K562 (cell line): ENCODE data around the gene MLH1. TPM values are rescaled to one million over a fixed set of nuclear protein-coding genes. Genes with fewer than 3 reads are reported as not detected.

Experiments
- EWSR1 ChIP-seq: fragments of 450-650 bp; IDR thresholded peaks from 2 replicates; pipeline ENCODE4 v1.6.1; 2018; ENCODE audit warnings: borderline replicate concordance, mild to moderate bottlenecking, low read depth, moderate library complexity; ENCODE audit not compliant: partially characterized antibody
- HNRNPH1 ChIP-seq: fragments of 200-400 bp; formaldehyde crosslinking; optimal IDR thresholded peaks from 2 replicates; pipeline ENCODE3; 2017; ENCODE audit warnings: low read depth, mild to moderate bottlenecking, low read length, moderate library complexity
- MTA2 ChIP-seq: fragments of 450-650 bp; IDR thresholded peaks from 2 replicates; pipeline ENCODE4 v1.6.1; 2016; ENCODE audit warnings: low read depth
- NCOR1 ChIP-seq: fragments of 450-650 bp; IDR thresholded peaks from 2 replicates; pipeline ENCODE4 v1.6.1; 2016; ENCODE audit warnings: mild to moderate bottlenecking, moderate library complexity
- RBM17 ChIP-seq: fragments of 200-400 bp; formaldehyde crosslinking; IDR thresholded peaks from 2 replicates; pipeline ENCODE4 v1.6.1; 2017; ENCODE audit warnings: low read depth, mild to moderate bottlenecking, low read length, borderline replicate concordance
- SETDB1 ChIP-seq: IDR thresholded peaks from one replicate; pipeline ENCODE4 v1.6.1; 2012; ENCODE audit warnings: low read length, control low read depth, inconsistent platforms
- SP1 ChIP-seq: sonication (generic); formaldehyde crosslinking; IDR thresholded peaks from 2 replicates; pipeline ENCODE4 v1.8.1; 2022; ENCODE audit warnings: mild to moderate bottlenecking, missing genetic modification reagents
- SRSF9 ChIP-seq: fragments of 200-400 bp; formaldehyde crosslinking; IDR thresholded peaks from 2 replicates; pipeline ENCODE4 v1.6.1; 2017; ENCODE audit warnings: low read depth, low read length, borderline replicate concordance
- ZBTB17 ChIP-seq: fragments of 450-650 bp; formaldehyde crosslinking; IDR thresholded peaks from 2 replicates; pipeline ENCODE4 v1.4.0; 2020; ENCODE audit warnings: mild to moderate bottlenecking
- ZNF436 ChIP-seq: fragments of 250-450, 450-650 bp; sonication (Bioruptor Pico); formaldehyde crosslinking; IDR thresholded peaks from 2 replicates; pipeline ENCODE4 v1.7.0; 2020; ENCODE audit warnings: mild to moderate bottlenecking
- ZNF77 ChIP-seq: fragments of 250-450 bp; sonication (Bioruptor Pico); IDR thresholded peaks from 2 replicates; pipeline ENCODE4 v1.5.0; 2020
- ZZZ3 ChIP-seq: fragments of 450-650 bp; IDR thresholded peaks from 2 replicates; pipeline ENCODE4 v1.6.1; 2016; ENCODE audit warnings: antibody characterized with exemption, mild to moderate bottlenecking, moderate library complexity
- polyA plus RNA-seq, 8 experiments: library from polyadenylated mRNA; depleted of rRNA in 4 of 8; stranded (reverse) in 5 of 8; unstranded in 3 of 8; fragments of >200 nt; fragmentation: Nextera tagmentation in 2 of 8; fragmentation: Illumina TruSeq in 1 of 8; extraction: Ambion mirVana in 2 of 8; extraction: Trizol in 1 of 8; gene quantifications; 2 replicates each; pipeline versions ENCODE4 v1.2.1 to v1.2.3, GENCODE V29; 2011 to 2014; ENCODE audit warnings: inconsistent platforms in 1 of 8, missing spikeins in 1 of 8
- total RNA-seq, 7 experiments: library from RNA; depleted of rRNA in 6 of 7; stranded (reverse); fragments of >200 nt in 6 of 7; fragmentation: Illumina TruSeq in 2 of 7; extraction: Trizol in 2 of 7; gene quantifications; 2 replicates each; pipeline versions ENCODE4 v1.2.1 to v1.2.3, GENCODE V29; 2011 to 2021; ENCODE audit warnings: low replicate concordance in 1 of 7
- TF ChIP-seq, protein P1 (sequence below): fragments of 250-450 bp; sonication (Bioruptor Pico); IDR thresholded peaks from 2 replicates; pipeline ENCODE4 v1.4.0; 2020; ENCODE audit warnings: borderline replicate concordance
- TF ChIP-seq, protein P2 (sequence below): fragments of 250-450 bp; sonication (Bioruptor Pico); IDR thresholded peaks from 2 replicates; pipeline ENCODE4 v1.6.1; 2021; ENCODE audit warnings: mild to moderate bottlenecking
- TF ChIP-seq, protein P3 (sequence below): fragments of 450-650 bp; IDR thresholded peaks from 2 replicates; pipeline ENCODE4 v1.6.1; 2016; ENCODE audit warnings: mild to moderate bottlenecking
- TF ChIP-seq, protein P4 (sequence below): fragments of 200-800 bp; sonication (Bioruptor generic); IDR thresholded peaks from 2 replicates; pipeline ENCODE4 v1.6.1; 2017; ENCODE audit warnings: missing genetic modification characterization, missing compliant biosample characterization
- TF ChIP-seq, protein P5 (sequence below): fragments of 150-350 bp; IDR thresholded peaks from 2 replicates; pipeline ENCODE4 v1.6.1; 2014; ENCODE audit warnings: low read depth, mild to moderate bottlenecking, low read length, borderline replicate concordance

MLH1 gene
- total and polyA plus RNA-seq, 9 of the 15 experiments (the other 6 are each of a cell fraction or from before 2014, with no cell fraction given) = 76.4 to 155 (median 117) TPM

DNA sequence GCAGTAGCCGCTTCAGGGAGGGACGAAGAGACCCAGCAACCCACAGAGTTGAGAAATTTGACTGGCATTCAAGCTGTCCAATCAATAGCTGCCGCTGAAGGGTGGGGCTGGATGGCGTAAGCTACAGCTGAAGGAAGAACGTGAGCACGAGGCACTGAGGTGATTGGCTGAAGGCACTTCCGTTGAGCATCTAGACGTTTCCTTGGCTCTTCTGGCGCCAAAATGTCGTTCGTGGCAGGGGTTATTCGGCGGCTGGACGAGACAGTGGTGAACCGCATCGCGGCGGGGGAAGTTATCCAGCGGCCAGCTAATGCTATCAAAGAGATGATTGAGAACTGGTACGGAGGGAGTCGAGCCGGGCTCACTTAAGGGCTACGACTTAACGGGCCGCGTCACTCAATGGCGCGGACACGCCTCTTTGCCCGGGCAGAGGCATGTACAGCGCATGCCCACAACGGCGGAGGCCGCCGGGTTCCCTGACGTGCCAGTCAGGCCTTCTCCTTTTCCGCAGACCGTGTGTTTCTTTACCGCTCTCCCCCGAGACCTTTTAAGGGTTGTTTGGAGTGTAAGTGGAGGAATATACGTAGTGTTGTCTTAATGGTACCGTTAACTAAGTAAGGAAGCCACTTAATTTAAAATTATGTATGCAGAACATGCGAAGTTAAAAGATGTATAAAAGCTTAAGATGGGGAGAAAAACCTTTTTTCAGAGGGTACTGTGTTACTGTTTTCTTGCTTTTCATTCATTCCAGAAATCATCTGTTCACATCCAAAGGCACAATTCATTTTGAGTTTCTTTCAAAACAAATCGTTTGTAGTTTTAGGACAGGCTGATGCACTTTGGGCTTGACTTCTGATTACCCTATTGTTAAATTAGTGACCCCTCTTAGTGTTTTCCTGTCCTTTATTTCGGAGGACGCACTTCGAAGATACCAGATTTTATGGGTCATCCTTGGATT is at the start of gene MLH1 (continued):
- TF ChIP-seq, protein P1, sequence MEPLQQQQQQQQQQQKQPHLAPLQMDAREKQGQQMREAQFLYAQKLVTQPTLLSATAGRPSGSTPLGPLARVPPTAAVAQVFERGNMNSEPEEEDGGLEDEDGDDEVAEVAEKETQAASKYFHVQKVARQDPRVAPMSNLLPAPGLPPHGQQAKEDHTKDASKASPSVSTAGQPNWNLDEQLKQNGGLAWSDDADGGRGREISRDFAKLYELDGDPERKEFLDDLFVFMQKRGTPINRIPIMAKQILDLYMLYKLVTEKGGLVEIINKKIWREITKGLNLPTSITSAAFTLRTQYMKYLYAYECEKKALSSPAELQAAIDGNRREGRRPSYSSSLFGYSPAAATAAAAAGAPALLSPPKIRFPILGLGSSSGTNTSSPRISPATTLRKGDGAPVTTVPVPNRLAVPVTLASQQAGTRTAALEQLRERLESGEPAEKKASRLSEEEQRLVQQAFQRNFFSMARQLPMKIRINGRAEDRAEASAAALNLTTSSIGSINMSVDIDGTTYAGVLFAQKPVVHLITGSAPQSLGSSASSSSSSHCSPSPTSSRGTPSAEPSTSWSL (CRISPR knock-in tag) = no peak
- TF ChIP-seq MTA2 (no peak), ZBTB17 (CRISPR knock-in tag) (peak; percentile 38; the same call in 1 of the 2 replicates), SP1 (CRISPR knock-in tag) (peak; percentile 91), EWSR1 (no peak), ZNF436 (CRISPR knock-in tag) (no peak), HNRNPH1 (no peak), RBM17 (no peak), SRSF9 (no peak), ZNF77 (CRISPR knock-in tag) (no peak), NCOR1 (peak; percentile 24; the same call in 1 of the 2 replicates), SETDB1 (no peak), ZZZ3 (peak; percentile 91)
- TF ChIP-seq, protein P2, sequence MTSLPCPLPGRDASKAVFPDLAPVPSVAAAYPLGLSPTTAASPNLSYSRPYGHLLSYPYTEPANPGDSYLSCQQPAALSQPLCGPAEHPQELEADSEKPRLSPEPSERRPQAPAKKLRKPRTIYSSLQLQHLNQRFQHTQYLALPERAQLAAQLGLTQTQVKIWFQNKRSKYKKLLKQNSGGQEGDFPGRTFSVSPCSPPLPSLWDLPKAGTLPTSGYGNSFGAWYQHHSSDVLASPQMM (CRISPR knock-in tag) = no peak
- TF ChIP-seq, protein P3, sequence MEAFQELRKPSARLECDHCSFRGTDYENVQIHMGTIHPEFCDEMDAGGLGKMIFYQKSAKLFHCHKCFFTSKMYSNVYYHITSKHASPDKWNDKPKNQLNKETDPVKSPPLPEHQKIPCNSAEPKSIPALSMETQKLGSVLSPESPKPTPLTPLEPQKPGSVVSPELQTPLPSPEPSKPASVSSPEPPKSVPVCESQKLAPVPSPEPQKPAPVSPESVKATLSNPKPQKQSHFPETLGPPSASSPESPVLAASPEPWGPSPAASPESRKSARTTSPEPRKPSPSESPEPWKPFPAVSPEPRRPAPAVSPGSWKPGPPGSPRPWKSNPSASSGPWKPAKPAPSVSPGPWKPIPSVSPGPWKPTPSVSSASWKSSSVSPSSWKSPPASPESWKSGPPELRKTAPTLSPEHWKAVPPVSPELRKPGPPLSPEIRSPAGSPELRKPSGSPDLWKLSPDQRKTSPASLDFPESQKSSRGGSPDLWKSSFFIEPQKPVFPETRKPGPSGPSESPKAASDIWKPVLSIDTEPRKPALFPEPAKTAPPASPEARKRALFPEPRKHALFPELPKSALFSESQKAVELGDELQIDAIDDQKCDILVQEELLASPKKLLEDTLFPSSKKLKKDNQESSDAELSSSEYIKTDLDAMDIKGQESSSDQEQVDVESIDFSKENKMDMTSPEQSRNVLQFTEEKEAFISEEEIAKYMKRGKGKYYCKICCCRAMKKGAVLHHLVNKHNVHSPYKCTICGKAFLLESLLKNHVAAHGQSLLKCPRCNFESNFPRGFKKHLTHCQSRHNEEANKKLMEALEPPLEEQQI = 0 out of 2 replicates have a peak, but pooled peaks have one; percentile 11
- TF ChIP-seq, protein P4, sequence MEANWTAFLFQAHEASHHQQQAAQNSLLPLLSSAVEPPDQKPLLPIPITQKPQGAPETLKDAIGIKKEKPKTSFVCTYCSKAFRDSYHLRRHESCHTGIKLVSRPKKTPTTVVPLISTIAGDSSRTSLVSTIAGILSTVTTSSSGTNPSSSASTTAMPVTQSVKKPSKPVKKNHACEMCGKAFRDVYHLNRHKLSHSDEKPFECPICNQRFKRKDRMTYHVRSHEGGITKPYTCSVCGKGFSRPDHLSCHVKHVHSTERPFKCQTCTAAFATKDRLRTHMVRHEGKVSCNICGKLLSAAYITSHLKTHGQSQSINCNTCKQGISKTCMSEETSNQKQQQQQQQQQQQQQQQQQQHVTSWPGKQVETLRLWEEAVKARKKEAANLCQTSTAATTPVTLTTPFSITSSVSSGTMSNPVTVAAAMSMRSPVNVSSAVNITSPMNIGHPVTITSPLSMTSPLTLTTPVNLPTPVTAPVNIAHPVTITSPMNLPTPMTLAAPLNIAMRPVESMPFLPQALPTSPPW (CRISPR knock-in tag) = peak; percentile 68
- TF ChIP-seq, protein P5, sequence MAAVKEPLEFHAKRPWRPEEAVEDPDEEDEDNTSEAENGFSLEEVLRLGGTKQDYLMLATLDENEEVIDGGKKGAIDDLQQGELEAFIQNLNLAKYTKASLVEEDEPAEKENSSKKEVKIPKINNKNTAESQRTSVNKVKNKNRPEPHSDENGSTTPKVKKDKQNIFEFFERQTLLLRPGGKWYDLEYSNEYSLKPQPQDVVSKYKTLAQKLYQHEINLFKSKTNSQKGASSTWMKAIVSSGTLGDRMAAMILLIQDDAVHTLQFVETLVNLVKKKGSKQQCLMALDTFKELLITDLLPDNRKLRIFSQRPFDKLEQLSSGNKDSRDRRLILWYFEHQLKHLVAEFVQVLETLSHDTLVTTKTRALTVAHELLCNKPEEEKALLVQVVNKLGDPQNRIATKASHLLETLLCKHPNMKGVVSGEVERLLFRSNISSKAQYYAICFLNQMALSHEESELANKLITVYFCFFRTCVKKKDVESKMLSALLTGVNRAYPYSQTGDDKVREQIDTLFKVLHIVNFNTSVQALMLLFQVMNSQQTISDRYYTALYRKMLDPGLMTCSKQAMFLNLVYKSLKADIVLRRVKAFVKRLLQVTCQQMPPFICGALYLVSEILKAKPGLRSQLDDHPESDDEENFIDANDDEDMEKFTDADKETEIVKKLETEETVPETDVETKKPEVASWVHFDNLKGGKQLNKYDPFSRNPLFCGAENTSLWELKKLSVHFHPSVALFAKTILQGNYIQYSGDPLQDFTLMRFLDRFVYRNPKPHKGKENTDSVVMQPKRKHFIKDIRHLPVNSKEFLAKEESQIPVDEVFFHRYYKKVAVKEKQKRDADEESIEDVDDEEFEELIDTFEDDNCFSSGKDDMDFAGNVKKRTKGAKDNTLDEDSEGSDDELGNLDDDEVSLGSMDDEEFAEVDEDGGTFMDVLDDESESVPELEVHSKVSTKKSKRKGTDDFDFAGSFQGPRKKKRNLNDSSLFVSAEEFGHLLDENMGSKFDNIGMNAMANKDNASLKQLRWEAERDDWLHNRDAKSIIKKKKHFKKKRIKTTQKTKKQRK = peak; percentile 72; the same call in 1 of the 2 replicates
